GM18519 (cell line): ENCODE measurements around the gene CCDC69.

Experiments used
- ATAC-seq: cut with Tn5 transposase; IDR thresholded peaks from one replicate; pipeline ENCODE4 v1.9.1; 2021; ENCODE audit warnings: mild to moderate bottlenecking, moderate library complexity; ENCODE audit not compliant: unreplicated experiment, low FRiP score

Gene CCDC69

DNA sequence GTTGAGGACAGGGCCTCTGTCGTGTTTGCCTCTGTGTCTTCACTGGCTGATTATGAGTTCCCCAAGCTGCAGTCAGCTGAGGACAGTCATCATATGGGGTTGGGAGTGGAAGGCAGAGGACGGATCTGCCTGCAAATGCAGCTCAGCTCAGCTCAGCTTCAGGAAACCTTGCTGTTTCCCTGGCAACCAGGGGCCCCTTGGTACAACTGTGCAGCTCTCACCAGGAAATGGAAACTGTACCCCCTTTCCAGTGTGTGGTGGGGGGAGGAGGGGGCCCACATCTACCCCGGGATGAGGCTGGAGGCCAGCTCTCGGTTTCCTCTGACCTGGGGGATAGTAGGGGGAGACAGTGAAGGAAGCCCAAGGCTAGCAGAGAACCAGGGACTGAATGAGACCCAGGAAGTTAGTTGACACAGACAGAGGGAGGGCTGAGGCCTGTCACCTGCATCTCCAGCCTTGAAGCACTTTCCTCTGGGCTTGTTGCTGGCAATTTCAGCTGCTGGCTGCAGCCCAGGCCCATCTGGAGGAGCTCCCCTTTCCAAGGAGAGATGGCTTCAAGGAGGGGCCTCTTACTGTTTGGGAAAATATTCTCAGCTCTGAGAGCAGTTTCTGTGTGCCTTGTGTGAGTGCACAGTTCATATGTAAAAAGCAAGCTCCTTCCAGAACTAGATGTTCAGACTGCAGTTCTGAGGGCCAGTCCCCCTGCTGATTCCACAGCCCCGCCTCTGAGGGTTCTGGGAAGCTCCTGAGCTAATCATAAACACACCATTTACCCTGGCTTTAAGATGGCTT is 73.2 kb downstream of the CCDC69 start:
- ATAC-seq = peak; percentile 46

DNA sequence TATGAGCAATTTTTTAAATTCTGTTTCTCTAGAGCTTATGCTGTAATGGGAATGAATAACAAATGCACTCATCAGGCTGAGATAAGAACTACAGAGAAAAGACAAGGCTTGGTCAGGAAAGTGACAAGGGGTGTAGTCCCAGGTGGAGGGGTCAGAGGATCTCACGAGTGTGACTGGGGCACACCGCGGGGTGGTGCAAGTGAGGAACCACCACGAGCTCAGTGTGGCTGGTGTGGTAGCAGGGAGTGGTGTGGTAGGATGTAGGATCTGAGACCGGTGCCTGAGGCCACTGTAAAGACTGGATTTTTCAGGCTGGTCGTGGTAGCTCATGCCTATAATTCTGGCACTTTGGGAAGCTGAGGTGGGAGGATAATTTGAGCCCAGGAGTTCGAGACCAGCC is 75.3 kb downstream of the CCDC69 start:
- no peak for ATAC-seq

DNA sequence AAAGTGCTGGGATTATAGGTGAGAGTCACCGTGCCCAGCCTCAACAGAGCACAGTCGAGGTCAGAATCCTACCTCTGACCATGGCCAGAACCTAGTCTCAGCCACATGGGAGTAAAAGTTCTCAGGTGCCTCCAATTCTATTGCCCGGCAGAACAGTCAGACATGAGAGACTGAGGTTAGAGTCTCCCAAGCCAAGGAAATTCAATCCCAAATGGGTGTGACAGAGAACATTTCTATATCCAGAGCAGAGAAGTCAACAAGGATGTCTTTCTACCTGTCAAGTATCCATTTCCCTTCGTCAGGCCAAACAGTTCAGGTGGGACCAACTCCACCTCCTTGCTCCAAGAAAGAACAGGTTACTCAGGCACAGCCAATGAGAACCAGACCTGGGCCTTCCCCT is 76.9 kb downstream of the CCDC69 start:
- ATAC-seq = no peak

DNA sequence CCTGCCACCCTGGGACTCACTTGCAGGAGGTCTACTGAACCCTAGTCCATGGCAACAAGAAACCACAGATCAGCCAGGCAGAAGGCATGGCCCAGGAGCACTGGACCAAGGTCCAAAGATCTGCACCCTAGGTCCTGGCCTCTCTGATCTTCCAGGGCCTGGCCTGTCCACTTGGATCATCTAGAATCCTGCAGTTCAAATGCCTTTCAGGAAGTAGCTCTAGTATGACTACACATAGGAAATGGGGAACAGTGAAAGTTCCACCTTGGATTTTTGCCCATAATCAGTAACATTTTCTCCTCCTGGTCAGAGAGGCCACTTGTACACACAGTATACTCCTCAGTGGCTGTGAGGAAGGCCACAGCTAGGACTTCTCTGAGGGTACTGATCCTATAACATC is 77.8 kb downstream of the CCDC69 start:
- no peak for ATAC-seq

DNA sequence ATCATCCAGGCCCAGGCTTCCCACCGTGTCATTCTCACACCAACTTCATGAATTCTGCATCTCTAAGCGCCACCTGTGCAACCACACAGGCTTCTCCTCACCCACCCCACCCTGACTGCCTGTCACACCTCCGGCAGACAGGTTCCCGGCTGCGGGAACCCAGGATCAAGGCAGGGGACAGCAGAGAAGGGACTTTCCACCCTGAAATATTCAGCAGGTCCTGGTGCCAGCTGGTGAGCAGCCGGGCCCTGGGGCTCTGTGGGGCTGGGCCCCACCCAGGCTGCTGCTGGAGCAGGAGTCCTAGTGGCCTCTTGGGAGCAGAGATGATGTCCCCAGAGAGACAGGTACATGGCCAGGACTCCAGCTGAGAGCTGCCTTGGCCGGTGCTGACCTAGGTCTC is 79.0 kb downstream of the CCDC69 start:
- ATAC-seq = no peak

DNA sequence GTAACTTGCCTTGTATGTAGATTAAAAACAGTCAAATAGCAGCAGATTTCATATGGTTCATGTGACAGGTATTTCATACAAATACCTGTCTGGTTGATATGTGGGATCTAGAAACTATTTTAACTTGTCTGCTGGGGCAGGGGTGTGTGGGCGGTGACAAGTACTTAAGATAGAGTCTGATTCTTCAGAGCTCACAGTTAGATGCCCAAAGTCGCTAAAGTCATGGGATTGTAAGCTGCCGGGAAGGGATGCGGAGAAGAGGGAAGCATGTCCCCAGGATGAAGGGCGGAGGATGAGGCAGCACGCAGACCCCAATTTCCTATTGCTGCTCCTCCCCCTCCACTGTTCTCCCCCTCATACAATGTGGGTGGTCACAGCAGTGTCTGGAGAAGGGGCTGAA is 79.6 kb downstream of the CCDC69 start:
- ATAC-seq = no peak

DNA sequence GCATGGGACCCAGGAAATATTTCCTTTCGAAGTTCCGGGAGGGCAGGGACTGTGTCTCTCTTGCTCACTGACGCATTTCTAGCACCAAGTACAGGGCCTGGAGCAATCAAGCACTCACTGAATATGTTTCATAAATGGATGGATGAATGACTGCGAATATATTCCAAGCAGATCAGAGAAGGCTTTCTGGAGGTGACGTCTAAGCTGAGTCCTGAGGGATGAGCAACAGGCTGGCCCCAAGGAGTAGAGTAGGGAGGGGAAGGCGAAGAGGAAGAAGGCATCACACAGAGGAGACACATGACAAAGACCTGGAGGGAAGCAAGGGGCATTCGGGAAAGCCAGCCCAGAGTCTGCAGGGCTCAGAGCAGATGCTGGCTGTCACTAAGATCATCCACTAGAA is 80.2 kb downstream of the CCDC69 start:
- no peak for ATAC-seq

DNA sequence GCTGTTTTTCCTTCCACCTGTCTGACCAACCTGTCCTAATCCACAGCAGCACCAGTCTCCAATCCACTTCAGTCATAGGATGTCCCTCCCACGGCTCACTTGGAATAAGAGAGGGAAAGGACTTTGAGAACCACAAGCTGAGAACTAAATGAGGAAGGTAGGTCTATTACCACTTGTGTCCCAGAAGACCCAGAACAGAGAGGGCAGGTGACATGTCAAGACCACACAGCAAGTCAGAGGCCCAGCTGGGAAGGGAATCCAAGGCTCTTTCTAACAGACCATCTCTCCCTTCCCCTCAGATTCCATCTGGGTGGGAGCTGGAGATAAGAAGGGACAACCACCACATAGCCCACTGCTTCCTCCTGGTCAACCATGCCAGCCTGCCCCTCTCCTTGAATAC is 81.0 kb downstream of the CCDC69 start:
- ATAC-seq = no peak

DNA sequence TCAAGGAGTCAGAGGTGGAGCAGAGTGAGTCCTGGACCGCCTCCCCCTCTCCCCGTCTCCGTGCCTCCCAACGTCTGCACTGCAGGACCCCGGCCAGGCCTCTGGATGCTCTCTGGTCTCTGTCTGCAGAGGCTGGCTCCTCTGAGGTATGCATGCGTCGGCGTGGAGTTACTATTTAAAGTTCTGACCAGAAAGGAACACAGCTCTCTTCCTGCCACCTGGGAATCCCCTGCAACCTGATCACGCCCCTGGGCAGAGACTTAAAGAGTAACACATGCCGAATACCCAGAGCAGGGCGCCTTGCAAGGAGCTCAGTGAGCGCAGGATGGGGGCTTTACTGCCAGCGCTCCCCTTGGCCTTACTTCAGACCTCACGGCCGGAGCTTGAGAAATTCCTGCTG is 82.4 kb downstream of the CCDC69 start:
- ATAC-seq = peak; percentile 76

DNA sequence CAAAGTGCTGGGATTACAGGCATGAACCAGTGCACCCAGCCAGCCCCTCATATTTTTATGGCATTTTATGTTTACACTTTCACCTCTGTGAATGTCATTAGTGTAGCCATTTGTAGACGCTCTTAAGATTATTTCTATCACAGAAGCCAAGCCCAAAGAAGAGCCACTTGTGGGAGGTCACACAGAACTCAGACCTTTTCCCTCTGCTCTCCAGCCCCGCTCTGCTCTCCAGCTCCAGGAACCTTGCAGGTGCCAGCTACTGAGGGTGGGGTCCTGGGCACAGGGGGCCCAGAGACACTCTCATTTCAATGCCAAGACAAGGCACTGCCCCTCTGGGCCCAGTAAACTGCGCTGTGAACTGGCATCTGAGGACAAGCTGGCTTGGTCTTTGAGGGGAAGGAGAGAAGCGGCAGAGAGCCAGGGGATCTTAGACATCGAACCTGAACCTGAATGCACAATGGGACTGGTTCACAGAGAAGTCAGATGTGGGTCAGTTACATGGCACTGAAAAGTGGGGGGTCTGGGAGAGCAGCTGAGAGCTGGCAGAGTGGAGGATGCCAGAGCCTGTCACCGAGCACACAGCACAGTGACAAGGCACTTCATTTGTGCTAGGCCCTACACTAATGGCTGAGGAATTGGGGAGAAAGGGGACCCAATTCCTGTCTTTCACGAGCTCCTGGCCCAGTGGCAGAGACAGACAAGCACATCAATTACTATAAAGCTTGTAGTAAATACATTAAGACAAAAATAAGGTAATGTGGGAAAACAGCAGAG is 83.0 kb downstream of the CCDC69 start:
- ATAC-seq = no peak

DNA sequence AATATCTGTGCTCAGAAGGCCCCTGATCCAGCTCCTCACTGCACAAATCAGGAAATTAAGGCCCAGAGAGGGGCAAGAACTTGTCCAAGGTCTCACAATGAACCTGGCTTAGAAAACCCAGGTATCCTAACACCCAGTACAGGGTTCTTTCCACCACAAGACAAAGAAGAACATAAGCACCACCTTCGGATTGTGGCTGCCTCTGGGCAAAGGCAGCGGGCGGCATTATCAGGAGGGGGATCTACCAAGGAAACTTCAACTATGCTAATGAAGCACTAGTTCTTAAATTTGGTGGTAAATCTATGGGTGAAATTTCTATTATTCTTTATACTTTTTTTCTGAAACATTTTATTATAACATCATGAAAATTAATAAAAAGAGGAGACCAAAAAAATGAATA is 84.2 kb downstream of the CCDC69 start:
- no peak for ATAC-seq

DNA sequence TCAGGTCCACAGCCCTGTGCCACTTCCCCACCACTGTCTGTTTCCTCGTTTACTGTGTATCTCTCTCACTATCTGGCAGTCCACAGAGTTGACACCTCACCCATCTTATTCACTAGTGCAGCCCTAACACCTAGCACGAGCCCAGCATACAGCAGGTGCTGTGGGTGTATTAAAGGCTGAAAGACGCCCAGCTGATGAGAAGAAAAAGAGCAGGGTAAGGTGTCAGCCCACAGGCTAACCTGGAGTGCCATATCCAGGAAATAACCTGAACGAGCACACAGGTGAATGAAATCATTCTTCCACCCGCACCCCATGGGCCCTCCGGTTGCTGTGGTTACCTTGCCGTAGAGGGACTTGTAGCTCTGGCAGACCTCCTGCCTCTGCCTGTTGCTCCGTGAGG is 84.9 kb downstream of the CCDC69 start:
- no peak for ATAC-seq

DNA sequence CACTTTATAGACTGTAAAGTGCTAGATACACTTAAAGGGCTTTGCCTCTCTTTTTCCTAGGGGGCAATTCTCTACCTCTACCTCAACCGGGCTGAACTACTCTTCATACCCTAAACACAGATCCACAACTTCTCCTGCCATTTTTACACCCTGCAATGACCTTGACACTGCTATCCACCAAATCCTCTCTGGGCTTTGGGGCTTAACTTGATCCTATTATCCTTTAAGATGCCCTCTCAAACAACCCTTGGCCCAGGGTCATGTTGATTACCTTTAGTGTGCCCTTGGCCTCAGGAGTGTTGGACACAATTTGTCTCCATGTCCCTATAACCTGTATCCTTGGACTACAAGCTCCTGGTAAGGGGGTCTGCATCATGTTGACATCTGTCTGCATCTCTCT is 85.8 kb downstream of the CCDC69 start:
- no peak for ATAC-seq

DNA sequence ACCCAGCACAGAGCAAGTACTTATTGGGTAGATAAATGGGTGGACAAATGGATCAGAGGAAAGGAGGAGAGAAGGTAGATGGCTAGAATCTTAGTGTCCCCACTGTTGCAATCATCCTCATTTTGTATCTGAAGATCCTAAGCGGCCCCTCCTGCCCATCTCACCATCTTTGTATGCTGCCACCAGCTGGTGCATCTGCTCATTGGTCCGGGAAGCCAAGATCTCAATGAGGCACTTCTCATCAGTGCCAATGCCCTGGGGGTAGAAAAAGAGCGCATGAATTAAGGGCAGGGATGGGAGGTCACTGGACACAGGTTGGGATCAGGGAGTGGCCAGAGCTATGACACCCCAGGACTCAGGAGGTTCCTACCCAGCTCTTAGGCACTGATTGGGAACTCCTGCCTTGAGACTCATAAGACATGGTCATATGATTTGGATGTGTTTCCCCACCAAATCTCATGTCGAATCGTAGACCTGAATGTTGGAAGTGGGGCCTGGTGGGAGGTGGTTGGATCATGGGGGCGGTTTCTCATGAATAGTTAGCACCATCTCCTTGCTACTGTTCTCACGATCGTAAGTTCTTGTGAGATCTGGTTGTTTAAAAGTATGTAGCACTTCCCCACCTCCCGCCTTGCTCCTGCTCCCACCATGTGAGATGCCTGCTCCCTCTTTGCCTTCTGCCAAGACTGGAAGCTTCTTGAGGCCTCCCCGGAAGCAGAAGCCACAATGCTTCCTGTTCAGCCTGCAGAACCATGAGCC is 86.6 kb downstream of the CCDC69 start:
- no peak for ATAC-seq

DNA sequence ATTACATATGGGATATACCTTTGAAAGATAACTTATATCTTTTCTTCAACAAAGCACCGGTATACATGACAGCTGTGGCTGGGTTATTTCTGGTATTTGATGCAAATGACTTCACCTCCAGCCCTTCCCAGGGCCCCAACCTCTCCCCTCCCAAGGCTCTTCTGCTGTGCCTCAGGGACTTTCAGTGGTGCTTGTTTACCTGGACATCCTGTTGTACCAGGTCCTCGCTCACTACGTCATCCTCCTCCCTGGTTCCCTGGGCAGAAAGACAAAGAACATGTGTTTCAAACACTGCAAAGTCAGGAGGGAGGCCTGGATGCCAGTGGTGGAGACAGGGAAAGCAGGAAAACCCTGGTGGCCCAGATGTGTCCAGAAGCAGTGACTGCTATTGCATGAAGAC is 89.7 kb downstream of the CCDC69 start:
- peak; percentile 47 for ATAC-seq

DNA sequence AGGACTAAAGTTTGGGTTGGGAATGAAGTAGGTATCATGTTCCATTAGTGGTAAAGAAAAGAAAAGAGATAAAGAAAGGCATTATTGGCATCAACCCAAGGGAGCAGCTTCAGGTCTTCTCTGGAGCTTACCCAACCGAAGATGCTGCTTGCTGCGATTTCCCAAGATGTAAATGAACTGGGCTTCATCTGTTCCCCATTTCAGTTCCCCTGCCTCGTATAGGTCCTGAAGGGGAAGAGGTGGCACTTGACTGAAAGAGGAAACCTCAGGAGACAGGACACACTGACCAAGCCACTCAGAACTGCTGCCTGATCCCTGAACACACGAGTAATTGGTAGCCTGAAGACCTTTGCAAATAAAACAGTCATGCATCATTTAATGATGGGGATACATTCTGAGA is 90.9 kb downstream of the CCDC69 start:
- ATAC-seq = no peak
